ENCODE results near the gene LMTK2. TPM values are rescaled to one million over a fixed set of nuclear protein-coding genes. Genes with fewer than 3 reads are reported as not detected.

LMTK2 gene
- total RNA-seq, 1 experiment from 2014 or later: 17.8 TPM

DNA sequence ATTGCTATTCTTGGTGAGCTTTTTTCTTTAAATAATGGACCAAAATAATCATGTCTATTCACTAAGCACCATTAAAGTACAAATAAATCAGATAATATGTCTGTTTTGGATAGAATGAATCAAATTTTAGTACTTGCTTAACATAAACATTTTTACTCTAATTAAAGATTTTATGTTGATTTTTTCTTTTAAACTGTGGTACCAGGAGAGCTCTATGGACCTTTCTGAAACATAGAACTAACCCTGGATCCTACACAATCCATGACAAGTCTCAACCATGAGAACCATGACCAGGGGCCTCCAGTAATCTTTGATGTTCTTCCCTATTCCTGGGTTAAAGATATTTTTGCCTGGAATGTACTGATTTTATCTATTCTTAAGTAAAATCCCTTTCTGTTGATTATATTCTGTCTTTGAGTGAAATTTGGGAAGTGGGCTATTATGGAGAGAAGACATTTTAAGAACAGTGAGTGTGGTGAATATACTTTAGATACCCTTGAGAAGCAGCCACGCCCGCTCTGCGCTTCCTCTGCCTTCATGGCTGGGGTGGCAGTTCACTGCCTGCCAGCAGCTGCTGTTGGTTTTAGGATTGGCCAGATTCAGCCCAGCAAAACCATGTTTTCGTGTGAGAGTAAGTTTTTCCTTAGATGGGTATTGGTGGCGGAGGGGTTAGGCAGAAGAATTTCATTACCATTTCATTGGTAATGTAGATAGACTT lies 62.4 kb downstream of the LMTK2 start (continued):
- TF ChIP-seq, protein P1, sequence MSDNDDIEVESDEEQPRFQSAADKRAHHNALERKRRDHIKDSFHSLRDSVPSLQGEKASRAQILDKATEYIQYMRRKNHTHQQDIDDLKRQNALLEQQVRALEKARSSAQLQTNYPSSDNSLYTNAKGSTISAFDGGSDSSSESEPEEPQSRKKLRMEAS (IDR thresholded peaks at IDR 0.05): no peak

DNA sequence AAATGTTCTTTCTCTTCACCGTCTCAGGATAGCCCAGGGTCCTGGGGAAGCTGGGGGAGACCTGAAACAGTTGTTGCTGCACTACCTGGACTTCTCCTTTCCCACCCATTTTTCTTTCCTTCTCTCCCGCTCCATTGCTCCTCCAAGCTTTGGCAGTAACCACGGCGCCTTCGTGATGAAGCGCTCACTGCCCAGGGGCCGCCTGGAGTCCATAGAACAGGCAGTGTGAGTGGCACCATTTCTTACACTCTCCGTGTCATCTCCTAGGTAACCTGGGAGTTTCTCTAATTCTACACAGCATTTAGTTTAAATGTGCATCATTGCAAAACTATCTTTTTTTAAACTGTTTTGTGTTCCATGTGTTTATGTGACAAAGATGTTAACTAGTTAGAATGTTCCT lies 64.3 kb downstream of the LMTK2 start:
- H3K9ac ChIP-seq (ENCODE audit: low read length): no peak overlapping the region
- no peaks in the 10 kb centered on the region for H3K9me2 ChIP-seq (ENCODE audit: insufficient read depth)
- peaks cover 0 to 2% of the 10 kb centered on the region in 2 experiments; a peak in 1 of 4 replicates for H3K4me1 ChIP-seq (ENCODE audit: control insufficient read depth in 1 of 2, insufficient read depth in 2 of 2, low read length in 2 of 2)
- TF ChIP-seq POLR2AphosphoS5 (IDR thresholded peaks at IDR 0.05; ENCODE audit: low read depth, low read length) (no peak), EGR1 (IDR thresholded peaks at IDR 0.05; ENCODE audit: low read depth) (no peak)
- TF ChIP-seq, protein P2, sequence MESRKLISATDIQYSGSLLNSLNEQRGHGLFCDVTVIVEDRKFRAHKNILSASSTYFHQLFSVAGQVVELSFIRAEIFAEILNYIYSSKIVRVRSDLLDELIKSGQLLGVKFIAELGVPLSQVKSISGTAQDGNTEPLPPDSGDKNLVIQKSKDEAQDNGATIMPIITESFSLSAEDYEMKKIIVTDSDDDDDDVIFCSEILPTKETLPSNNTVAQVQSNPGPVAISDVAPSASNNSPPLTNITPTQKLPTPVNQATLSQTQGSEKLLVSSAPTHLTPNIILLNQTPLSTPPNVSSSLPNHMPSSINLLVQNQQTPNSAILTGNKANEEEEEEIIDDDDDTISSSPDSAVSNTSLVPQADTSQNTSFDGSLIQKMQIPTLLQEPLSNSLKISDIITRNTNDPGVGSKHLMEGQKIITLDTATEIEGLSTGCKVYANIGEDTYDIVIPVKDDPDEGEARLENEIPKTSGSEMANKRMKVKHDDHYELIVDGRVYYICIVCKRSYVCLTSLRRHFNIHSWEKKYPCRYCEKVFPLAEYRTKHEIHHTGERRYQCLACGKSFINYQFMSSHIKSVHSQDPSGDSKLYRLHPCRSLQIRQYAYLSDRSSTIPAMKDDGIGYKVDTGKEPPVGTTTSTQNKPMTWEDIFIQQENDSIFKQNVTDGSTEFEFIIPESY (IDR thresholded peaks at IDR 0.05; ENCODE audit: extremely low read depth, insufficient replicate concordance, low read length): no peak
- CTCF ChIA-PET: interaction anchor here (7.0 kb wide), 1 partner anchor 149 kb away, joined by 221 read pairs; no protein-coding TSS in a partner anchor
- H3K9me3 ChIP-seq (ENCODE audit: control insufficient read depth in 1 of 2, insufficient read depth in 1 of 2, low read depth in 1 of 2, low read length in 2 of 2): no peaks in the 10 kb centered on the region
- H2AFZ ChIP-seq (ENCODE audit: low read depth, low read length, poor library complexity, severe bottlenecking): no peak overlapping the region
- ATAC-seq: no peak
- no TSS peak for BruUV-seq (replicated peaks)
- no peak overlapping the region for H3K4me3 ChIP-seq (replicated peaks in 1 of 2; ENCODE audit: low read depth in 1 of 2, low read length in 2 of 2)
- H3K27me3 ChIP-seq (ENCODE audit: insufficient read depth, low read length): no peaks in the 10 kb centered on the region
- DNase-seq (ENCODE audit: low read depth, low spot score): no peak
- H4K20me1 ChIP-seq (ENCODE audit: insufficient read depth): no peaks in the 10 kb centered on the region
- peaks cover 4% of the 10 kb centered on the region; the same call in 1 of the 2 replicates for H3K79me2 ChIP-seq (ENCODE audit: insufficient read depth, low read length)
- no peak overlapping the region for H3K27ac ChIP-seq (ENCODE audit: low read depth, low read length)
- POLR2A ChIA-PET: no interaction called here
- intact Hi-C loops (cut with micrococcal nuclease): no loop called here
- 0 out of 4 replicates have a peak, but pooled peaks cover 3 to 5% of the 10 kb centered on the region in 2 experiments for H3K36me3 ChIP-seq (ENCODE audit: control insufficient read depth in 1 of 2, insufficient read depth in 2 of 2, low read length in 2 of 2)
- no peak overlapping the region for H3K4me2 ChIP-seq (ENCODE audit: low read length)
- RAD21 ChIA-PET (ENCODE audit: low non-redundant PET in 1 of 2, low total read pairs in 2 of 2, uncharacterized antibody in 2 of 2, unreplicated experiment in 2 of 2): no interaction called here

Data from HCT116 (cell line).